VCaP (cell line): ENCODE results near the gene CFAP299.
"Not testable (repeated sequence)": the region's sequence is repeated elsewhere in the genome, so short reads cannot be mapped to it uniquely, and the experiment has no call there.

Source experiments
- H3K27ac ChIP-seq: fragments of 450-650 bp; 2 replicates; pipeline ENCODE4 v1.5.1; 2017
- CTCF ChIP-seq: fragments of 450-650 bp; conservative IDR thresholded peaks from 2 replicates; pipeline ENCODE4 v1.5.1; 2017; ENCODE audit warnings: mild to moderate bottlenecking, moderate library complexity

Gene CFAP299

GRCh38 chr4:80619070-80619674 lies 283.6 kb downstream of the CFAP299 start:
- peak; percentile 87 for TF ChIP-seq CTCF
- no peak overlapping the region for H3K27ac ChIP-seq

- no peak overlapping the region for H3K27ac ChIP-seq
- no peak for TF ChIP-seq CTCF
Observed at GRCh38 chr4:80631861-80632260, 296.3 kb downstream of the CFAP299 start.

GRCh38 chr4:80637190-80637589 lies 301.7 kb downstream of the CFAP299 start:
- H3K27ac ChIP-seq = no peak overlapping the region
- TF ChIP-seq CTCF = no peak

GRCh38 chr4:80646061-80646460 lies 310.5 kb downstream of the CFAP299 start:
- H3K27ac ChIP-seq = no peak overlapping the region
- no peak for TF ChIP-seq CTCF

- no peak overlapping the region for H3K27ac ChIP-seq
- no peak for TF ChIP-seq CTCF
Observed at GRCh38 chr4:80655662-80656061, 320.1 kb downstream of the CFAP299 start.

- H3K27ac ChIP-seq = not testable (repeated sequence)
Observed at GRCh38 chr4:80670118-80670517, 334.6 kb downstream of the CFAP299 start.

GRCh38 chr4:80678413-80678812 lies 342.9 kb downstream of the CFAP299 start:
- no peak overlapping the region for H3K27ac ChIP-seq
- TF ChIP-seq CTCF = no peak

GRCh38 chr4:80680934-80681333 lies 345.4 kb downstream of the CFAP299 start:
- no peak for TF ChIP-seq CTCF
- no peak overlapping the region for H3K27ac ChIP-seq
